ENCODE results near the gene LAMA2.

- TF ChIP-seq CTCF (conservative IDR thresholded peaks at IDR 0.05; ENCODE audit: low read length) (no peak), EZH2phosphoT487 (IDR thresholded peaks at IDR 0.05; ENCODE audit: borderline replicate concordance) (no peak)
Measured at GRCh38 chr6:129281168-129281796, 398.3 kb downstream of the LAMA2 start.
